NK-92 (cell line): Measurements from ENCODE around the gene THRB.

ENCODE experiments used
- DNase-seq: peaks from one replicate; lab custom pipeline; 2025; ENCODE audit not compliant: unreplicated experiment; lab: John Stamatoyannopoulos, UW

Gene THRB

DNA sequence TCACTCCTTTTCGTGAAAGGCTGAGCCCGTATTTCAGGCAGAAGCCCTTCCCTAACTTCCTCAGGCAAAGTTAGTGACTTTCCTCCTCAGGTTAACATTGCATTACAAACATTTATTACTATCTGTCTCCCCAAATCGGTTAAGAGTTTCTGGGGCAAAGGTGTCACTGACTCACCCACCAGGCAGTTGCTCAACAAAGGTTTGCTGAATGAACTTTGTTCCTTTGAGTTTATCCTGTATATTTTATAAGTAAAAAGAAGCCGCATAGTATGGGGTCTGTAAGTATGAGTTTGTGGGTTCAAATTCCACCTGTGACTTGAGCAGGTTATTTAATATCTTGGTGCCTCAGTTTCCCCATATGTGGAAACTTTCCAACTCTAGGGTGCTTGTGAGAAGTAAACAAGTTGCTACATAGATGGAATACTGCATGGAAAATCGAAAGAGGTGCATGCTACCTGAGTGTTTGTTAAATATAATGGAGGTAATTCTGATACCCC is 177.7 kb downstream of the THRB start:
- DNase-seq, result no peak

DNA sequence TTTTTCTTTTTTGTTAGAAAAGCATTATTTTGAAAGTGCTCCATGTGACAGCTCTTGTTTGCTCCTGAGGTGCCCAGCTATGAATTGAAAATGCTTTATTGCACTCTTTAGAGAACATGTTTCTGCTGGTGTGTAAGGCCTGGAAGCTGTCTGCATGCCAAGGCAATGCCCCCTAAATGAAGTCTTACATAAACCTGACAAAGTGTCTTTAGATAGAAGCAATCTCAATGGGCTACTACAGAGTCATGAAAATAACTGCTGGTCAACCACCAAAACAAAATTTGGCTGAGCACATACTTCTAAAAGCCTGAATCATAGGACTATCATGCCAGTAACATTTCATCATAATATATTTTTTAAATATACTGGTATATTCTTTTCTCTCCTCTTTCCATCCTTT is 178.7 kb downstream of the THRB start:
- DNase-seq, result no peak

DNA sequence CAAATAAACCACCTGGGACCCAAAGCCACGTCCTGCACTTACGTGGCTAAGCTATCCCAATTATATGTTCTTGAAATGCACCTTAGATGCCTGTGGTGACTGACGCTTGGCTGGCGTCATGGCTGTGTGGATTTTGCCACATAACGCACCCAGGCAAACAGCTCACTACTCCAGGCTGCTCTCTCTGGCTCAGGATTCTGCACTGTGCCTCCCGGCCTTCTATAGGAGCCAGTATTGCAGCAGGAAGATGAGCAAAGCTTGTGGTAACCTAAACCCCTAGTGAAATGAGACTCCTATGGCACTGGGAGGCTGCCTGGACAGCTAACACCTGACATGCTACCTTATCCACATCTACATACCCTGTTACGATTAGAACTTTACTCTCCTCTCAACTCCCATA is 179.3 kb downstream of the THRB start:
- DNase-seq, result no peak

DNA sequence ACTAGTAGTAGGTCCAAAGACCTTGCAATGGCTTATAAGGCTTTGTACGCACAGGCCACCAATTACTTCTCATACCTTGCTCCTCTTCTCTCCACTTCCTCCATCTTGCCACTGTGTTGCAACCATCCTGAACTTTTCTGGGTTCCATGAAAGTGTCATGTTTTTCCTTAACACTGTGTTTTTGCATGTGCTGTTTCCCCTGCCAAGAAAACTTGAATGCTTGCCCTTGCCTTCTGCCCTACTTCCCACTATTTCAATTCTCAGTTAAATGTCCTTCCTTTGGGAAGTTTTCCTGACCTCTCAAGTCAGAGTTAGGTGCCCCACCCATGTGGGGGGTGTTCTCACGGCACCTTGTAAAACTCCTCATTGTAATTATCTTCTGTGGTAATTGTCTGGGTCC is 182.8 kb downstream of the THRB start:
- DNase-seq, result no peak

DNA sequence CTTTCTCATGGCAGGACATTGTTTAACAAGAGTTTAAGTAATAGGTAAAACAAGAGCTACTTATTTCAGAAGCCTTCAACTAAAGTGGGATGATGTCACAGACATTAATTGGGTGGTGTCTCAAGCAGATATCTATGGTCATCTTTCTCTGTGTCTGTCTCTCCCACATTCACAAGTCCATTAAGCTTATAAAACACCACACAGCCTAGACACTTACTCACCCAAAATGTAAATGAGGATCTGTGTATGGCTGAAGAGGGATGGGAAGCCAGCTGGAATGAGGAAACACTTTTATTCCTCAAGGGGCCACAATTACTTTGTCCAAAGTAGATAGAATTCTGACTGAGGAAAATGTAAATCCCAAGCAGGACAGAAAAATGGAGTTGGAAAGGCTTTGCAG is 183.8 kb downstream of the THRB start:
- DNase-seq, result no peak

DNA sequence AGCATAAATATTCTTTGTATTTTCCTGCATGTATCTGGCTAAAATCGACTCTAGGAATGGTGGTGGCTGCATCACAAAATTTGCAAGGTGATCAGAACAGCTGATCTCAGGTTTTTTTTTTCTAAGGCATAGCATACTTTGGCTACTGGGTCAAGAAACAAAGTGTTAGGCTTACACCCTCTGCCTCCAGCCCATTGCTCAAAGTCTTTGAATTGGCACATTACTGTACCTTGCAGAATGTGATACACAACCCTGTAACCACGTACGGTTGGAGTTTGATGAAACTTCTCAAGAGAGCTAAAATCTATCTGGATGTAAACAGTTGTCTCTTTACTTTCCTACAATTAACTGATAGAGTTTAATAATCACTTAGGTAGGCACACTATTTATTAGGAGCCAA is 188.1 kb downstream of the THRB start:
- no peak for DNase-seq

DNA sequence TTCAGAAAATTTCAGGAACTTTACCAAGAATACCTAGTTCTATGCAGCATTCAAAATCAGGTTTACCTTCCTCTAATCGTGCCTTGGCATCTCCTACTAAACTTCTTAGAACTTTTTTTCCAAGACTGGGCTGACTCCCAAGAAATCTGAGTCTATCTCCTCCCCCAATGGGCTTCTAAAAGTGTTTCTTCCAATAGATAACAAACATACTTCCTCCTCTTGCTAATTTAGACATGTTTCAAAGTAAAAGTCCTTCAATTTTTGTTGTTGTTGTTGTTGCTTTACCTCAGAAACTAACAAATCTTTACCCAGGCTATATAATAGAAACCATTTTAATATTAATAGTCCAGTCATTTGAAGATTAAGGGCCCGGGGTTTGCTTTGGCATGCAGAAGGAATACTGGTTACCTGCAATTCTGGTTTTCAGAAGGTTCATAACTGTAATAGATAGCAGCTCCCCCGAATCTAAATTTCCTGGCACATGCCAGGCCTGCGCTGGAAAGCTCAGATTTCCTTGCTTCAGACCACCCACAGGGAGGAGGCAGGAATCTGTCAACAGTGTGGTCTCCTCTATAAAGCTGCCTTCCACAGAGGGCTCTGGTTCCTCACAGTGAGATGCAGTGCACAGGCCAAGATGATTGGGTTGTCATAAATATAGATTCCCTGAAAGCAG is 188.7 kb downstream of the THRB start:
- no peak for DNase-seq

DNA sequence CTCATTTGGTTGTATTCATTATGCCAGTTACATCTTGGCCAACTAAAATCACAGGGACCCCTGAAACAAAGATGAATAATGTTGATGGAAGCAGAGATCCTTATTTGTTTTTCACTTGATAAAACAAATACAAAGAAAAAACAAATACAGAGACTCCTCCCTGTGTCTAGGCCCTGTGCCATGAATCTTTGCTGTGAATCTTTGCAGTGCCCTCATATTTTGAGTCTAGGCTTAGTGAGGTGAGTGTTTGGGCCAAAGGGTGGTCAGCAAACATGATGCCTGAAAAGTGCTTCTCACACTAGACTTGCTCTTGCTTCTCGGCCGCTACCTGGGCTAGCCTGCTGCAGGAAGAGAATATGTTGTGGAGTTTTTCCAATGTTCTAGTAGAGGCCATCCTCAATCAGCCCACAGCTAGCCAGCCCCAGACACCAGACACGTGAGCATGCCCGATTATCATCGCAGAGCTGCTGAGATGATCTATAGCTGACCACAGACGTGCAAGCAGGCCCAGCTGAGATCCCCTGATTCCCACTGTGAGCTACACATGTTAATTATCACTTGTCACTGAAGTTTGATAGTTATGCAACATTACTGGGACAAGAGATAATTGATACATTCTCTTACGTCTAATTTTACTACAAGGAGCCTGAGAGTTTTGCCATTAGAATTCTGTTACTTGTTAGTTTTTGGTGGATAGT is 191.4 kb downstream of the THRB start:
- DNase-seq, result no peak

DNA sequence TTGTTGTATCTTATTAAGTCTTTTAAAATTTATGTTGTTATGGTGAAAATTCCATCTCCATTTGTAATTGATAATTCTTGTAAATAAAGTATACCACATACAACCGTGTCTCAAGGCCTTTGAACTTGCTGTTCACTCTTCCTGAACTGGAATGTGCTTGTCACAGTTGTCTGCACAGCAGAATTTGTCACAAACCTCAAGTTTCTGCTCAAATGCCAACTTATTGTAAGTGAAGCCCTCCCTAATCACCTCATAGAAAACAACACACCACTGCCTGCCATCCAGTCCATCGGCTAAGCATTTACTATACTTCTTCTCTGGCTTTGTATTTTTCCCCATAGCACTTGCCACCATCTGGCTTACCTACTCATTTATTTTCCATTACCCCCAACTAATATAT is 192.3 kb downstream of the THRB start:
- DNase-seq, result no peak

DNA sequence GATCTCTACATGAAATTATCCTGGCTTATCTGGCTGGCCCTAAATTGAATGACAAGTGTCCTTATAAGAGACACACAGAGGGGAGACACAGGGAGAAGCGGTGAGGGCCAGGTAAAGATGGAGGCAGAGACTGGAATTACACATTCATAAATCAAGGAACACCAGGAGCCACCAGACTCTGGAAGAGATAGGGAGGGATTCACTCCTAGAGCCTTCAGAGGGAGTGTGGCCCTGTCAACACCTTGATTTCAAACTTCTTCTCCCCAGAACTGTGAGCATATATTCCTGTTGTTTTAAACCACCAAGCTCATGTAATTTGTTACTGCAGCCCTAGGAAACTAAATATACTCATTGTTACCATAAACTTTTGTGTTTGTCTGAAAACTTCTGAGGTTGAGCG is 193.7 kb downstream of the THRB start:
- DNase-seq, result no peak

DNA sequence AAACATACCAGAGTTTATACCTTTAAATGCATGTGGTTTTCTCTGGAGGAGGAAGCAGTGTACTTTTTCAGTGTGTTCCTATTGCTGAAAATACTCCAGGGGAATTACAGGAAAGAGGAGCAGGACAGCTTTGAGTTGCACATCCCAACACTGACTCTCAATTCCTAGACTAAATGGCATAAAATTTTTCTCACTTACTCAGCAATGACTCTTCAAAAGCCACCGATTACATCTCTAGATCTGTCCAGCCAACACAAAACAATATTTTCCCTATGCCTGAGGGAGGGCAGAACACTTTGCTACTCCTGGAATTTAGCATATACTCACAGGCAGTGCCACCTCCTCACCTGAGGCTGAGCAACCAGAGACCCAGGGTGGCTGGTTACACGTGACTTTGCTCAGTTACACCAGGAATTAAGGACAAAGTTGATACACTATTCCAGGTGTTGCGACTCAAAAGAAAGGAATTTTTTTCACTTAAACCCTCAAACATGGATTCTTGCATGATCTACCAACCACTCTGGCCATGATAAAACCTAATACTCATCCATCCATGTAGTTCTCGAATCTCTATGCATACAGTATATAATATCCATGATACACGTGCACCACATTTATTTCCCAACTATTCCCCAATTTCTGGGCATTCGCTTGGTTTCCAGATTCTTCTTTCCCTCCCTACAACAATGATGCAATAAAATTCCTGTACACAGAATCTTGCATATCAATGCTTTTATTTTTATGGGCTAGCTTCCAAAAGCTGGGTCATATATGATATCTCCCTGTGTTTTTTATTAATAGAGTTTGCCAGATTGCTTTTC is 194.6 kb downstream of the THRB start:
- DNase-seq, result no peak

DNA sequence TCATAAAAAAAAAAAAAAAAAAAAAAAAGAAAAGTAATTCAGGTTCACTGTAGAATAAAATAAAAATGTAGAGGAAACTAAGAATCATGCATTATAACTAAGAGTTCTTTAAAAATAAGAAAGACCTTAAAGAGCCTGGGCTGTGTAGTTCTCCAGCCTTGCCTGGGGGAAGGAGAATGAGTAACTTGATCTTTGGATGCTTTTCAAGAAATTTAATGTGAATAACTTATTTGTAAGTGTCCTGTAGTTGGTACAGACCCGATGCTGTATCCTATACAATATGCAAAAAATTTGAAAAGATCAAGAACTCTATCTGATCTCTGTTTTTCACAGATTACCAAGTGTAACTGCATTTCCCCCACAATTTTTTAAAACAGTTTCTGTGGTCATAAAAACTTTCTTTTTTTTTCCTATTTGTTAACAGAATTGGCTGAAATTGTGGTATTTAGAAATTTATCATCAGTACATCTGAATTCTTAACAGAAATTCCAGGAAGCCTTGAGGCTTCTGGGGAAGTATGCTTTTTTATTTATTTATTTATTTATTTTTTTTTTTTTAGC is 195.3 kb downstream of the THRB start:
- no peak for DNase-seq

DNA sequence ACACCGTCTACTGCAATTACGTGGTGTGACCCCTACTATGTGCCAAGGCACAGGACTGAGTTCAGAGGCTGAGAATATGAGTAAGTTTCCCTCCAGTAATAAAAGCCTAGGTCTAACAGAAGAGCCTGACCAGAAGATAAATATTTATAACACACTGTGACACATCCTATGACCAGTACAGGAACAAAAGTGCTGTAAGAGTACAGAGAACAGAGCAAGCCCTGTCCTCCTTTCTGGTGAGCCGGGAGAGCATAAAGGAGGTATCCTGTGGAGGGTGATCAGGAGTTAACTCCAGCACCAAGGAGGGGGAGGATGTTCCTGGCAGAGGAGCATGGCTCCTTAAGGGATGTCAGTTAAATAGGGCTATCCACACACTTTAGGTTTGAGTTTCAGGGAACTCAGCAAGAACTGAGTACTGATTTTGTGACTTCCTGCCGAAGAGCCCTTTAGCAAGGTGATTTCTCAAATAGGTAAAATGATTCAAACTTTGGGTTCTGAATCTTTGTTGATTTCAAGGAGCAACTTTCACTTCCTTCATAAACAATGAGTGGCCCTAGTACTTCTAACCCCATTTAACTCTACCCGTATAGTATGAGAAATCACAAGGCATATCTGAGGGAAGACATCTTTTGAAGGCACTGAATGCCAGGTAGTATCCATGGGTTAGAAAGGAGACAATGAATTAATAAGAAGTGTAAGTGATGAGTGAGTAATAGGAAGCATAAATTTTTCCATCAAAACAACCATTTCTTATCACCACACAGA is 198.0 kb downstream of the THRB start:
- no peak for DNase-seq

DNA sequence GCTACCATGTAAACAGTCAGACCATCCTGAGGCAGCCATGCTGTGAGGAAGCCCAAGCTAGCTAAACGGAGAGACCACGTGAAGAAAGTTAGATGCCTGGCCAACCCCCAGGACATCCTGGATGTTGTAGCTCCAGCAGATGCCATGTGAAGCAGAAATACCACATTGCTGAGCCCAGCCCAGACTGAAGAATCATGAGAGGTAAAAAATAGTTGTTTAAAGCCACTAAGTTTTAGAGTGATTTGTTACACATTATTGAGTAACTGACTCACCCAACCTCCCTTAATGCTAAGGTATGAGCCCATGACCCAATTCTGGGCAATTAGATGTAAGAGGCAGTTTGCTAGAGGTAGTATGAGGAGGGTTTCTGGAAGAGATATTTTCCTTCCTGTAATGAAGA is 200.5 kb downstream of the THRB start:
- DNase-seq, result no peak

DNA sequence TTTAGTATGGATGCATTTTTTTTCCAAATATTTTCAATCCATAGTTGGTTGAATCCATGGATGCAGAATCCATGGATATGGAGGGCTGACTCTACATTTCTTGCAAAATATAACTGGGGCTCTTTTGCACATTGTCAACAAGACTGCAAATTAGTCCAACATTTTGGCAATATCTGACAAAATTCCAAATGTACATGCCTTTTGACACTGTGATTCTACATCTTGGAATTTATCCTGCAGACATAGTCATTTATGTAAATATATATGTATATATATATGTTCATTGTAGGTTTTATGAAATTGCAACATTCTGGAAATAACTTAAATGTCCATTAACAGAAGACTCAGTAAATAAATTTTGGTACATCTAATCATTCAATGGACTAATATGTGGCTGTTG is 203.0 kb downstream of the THRB start:
- no peak for DNase-seq

DNA sequence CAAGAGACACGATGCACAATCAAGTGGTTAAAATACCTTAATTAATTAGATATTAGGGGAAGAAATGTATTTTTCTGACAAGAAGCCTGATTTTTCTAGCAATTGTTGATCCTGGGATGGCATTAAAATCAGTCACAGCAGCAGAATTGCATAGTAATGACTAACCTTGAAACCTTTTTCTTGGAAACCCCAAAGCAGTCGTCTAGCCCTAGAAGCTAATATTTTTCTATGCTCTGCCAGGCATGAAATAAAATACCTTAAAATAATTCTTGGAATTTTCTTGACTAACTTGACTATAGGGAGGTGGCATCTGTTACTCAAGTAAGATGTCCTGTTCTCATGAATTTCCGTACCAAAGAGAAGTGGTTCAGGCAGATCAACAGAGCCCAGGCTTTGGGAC is 204.1 kb downstream of the THRB start:
- DNase-seq, result no peak

DNA sequence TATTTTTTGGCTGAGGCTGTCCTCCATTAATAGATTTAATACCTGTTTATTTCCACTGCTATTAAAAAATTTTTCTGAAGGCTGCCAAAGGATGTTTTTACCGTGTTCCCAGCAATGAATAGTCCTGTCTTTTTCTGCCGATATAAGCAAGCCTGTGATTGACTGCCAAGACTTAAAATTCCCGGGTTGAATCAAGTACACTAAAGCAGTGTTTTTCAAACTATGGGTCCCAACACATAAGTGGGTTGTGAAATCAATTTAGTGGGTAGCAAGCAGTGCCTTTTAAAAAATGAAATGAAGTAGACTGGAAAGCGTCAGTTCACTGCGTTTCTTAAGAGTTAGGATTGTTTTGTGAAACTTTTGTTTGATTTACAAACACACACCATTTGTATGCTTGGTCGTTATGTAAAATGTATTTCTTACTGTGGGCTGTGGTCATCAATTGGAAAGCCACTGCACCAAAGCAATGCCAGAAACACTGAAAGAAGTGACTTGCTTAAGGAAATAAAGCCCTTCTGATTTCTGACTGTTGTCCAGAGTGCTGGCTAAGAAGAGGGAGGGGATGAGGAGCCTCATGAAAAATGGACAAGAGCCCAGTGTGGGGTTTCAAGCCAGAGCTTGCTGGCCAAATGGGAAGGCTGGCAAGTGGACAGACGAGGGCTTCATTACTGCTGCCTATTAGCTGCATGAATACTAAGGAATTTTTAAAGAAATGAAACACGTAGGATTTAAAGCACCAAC is 206.0 kb downstream of the THRB start:
- DNase-seq, result no peak

DNA sequence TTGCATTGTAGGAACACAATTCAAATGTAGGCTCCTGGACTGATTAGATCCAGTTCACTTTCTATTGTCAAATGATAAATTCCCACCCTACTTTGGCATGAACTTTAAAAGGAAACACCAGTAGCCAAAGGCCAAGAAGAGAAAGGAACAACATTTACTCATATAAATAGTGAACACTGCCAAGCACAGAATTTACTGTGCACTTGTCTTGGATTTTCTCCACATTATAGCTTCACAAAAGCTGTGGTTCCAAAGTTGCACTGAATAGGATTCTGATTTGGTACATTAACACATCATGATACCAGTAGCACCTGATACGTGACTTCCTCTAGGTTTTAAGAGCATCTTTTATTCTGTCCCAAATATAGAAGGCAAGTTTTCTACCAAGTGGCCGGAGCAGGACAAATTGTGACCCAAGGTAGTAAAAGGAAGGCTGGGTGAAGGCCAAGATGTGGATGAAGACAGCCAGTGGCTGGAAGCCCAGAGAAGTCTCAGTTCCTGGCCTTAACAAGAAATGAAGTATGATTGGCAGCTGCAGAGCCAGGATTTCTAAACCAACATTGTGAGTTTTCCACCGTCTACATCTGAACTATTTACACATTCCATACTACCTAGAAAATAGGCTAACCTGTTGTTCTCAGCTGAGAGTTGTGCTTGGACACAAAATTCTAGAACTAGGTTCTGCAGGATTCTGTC is 206.7 kb downstream of the THRB start:
- DNase-seq, result no peak

DNA sequence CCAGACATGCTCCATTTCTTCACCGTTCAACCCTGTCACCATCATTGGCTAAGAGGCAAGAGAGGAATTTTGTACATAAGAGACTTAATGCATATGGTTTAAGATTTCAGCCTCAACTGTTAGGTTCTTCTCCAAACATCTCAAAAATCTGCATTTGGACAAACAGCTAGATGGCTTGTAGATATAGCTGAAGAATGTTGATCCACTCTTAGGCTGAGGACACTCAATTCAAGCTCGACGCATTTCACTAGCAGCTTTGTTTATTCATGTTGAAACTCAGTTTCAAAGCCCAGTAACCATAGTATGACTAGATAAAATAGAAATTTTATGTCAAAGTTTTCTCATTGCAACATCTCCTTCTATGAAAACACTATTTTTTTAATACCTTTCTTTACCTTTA is 208.2 kb downstream of the THRB start:
- DNase-seq, result no peak

DNA sequence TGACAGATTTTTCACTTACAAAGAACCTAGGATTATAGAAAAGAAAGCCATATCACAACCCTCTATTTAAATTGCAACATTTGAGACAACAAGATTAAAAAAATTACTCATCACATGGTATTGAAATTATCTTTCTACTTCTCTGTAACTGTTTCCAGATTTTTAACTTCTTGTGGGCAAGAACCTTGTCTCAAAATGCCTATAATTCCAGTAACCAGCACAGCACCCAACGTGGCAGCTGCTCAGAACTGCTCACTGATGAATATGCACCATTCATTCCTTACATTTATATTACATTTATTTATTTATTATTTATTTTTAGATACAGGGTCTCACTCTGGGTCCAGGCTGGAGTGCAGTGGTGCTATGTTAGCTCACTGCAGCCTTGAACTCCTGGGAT is 216.1 kb downstream of the THRB start:
- DNase-seq, result no peak
